Trophoblast cell (in vitro differentiated cells and primary cell): ENCODE results near the gene VPS51. TPM values are rescaled to one million over a fixed set of nuclear protein-coding genes. Genes with fewer than 3 reads are reported as not detected.

ENCODE experiments used
- DNase-seq, 2 donors: peaks; one replicate each; pipeline ENCODE4 v3.0.0-alpha.2; 2016
- H2AFZ ChIP-seq: 2 replicates; pipeline ENCODE4 v1.6.1; 2013; ENCODE audit warnings: low read length, moderate library complexity, mild to moderate bottlenecking; ENCODE audit not compliant: insufficient read depth, poor library complexity
- H2AK5ac ChIP-seq: 2 replicates; pipeline ENCODE4 v1.6.1; 2013; ENCODE audit warnings: mild to moderate bottlenecking, low read length
- H2BK120ac ChIP-seq: 2 replicates; pipeline ENCODE4 v1.6.1; 2013; ENCODE audit warnings: low read length, mild to moderate bottlenecking, moderate library complexity; ENCODE audit not compliant: insufficient read depth, poor library complexity
- H2BK12ac ChIP-seq: 2 replicates; pipeline ENCODE4 v1.6.1; 2013; ENCODE audit warnings: mild to moderate bottlenecking, low read length, moderate library complexity
- H2BK5ac ChIP-seq: 2 replicates; pipeline ENCODE4 v1.6.1; 2013; ENCODE audit warnings: low read length, low read depth, moderate library complexity, mild to moderate bottlenecking; ENCODE audit not compliant: poor library complexity
- H3K14ac ChIP-seq: 2 replicates; pipeline ENCODE4 v1.6.1; 2013; ENCODE audit warnings: mild to moderate bottlenecking, low read length
- H3K18ac ChIP-seq: 2 replicates; pipeline ENCODE4 v1.6.1; 2013; ENCODE audit warnings: mild to moderate bottlenecking, low read length
- H3K23ac ChIP-seq: 2 replicates; pipeline ENCODE4 v1.6.1; 2013; ENCODE audit warnings: low read length
- H3K27ac ChIP-seq: 2 replicates; pipeline ENCODE4 v1.5.1; 2013; ENCODE audit warnings: low read depth, mild to moderate bottlenecking, inconsistent platforms, low read length, moderate library complexity
- H3K27me3 ChIP-seq: 2 replicates; pipeline ENCODE4 v1.6.1; 2013; ENCODE audit warnings: inconsistent platforms, mild to moderate bottlenecking, low read length, moderate library complexity; ENCODE audit not compliant: insufficient read depth
- H3K36me3 ChIP-seq, 2 experiments: 1 replicate in 1 of 2; 2 replicates in 1 of 2; pipeline ENCODE4 v1.6.1; 2013; ENCODE audit warnings: low read length in 2 of 2, mild to moderate bottlenecking in 2 of 2, moderate library complexity in 1 of 2; ENCODE audit not compliant: insufficient read depth in 2 of 2, control insufficient read depth in 1 of 2
- H3K4ac ChIP-seq: 2 replicates; pipeline ENCODE4 v1.6.1; 2013; ENCODE audit warnings: low read depth, mild to moderate bottlenecking, low read length, moderate library complexity
- H3K4me1 ChIP-seq, 2 experiments: 1 replicate in 1 of 2; 2 replicates in 1 of 2; pipeline ENCODE4 v1.6.1; 2013; ENCODE audit warnings: low read length in 2 of 2, mild to moderate bottlenecking in 2 of 2, moderate library complexity in 1 of 2; ENCODE audit not compliant: insufficient read depth in 2 of 2, control insufficient read depth in 1 of 2
- H3K4me2 ChIP-seq: 2 replicates; pipeline ENCODE4 v1.6.1; 2013; ENCODE audit warnings: inconsistent platforms, mild to moderate bottlenecking, low read length, moderate library complexity
- H3K4me3 ChIP-seq: 2 replicates; pipeline ENCODE4 v1.5.1; 2013; ENCODE audit warnings: mild to moderate bottlenecking, low read depth, low read length, inconsistent platforms
- H3K79me1 ChIP-seq: one replicate; pipeline ENCODE4 v1.6.1; 2013; ENCODE audit warnings: low read length
- H3K79me2 ChIP-seq: 2 replicates; pipeline ENCODE4 v1.6.1; 2013; ENCODE audit warnings: low read length, mild to moderate bottlenecking; ENCODE audit not compliant: control insufficient read depth, insufficient read depth, poor library complexity
- H3K9ac ChIP-seq: 2 replicates; pipeline ENCODE4 v1.6.1; 2013; ENCODE audit warnings: mild to moderate bottlenecking, low read length
- H3K9me3 ChIP-seq: 2 replicates; pipeline ENCODE4 v1.6.1; 2013; ENCODE audit warnings: low read depth, mild to moderate bottlenecking, control low read depth, inconsistent platforms, low read length; ENCODE audit not compliant: insufficient read depth
- H4K12ac ChIP-seq: 2 replicates; pipeline ENCODE4 v1.6.1; 2013; ENCODE audit warnings: low read depth, mild to moderate bottlenecking, low read length, moderate library complexity
- H4K8ac ChIP-seq: 2 replicates; pipeline ENCODE4 v1.6.1; 2013; ENCODE audit warnings: low read depth, mild to moderate bottlenecking, low read length, moderate library complexity
- H4K91ac ChIP-seq: one replicate; pipeline ENCODE4 v1.6.1; 2013; ENCODE audit warnings: low read depth, mild to moderate bottlenecking, low read length, moderate library complexity
- WGBS: extraction: QIAGEN DNeasy Blood & Tissue Kit; methylation state at CpG from one replicate; pipeline ENCODE4 v1.1.7; 2013; ENCODE audit warnings: missing lambda C conversion rate; ENCODE audit not compliant: insufficient read length, insufficient coverage; ENCODE audit errors: extremely low coverage; 5-methylcytosine and 5-hydroxymethylcytosine counted together
- polyA plus RNA-seq: library from polyadenylated mRNA; stranded (reverse); fragments of 200-250 nt; gene quantifications from 2 replicates; pipeline ENCODE4 v1.2.3, GENCODE V29; 2013

Gene VPS51
- polyA plus RNA-seq = 51.4 and 52.0 TPM in 2 replicates

DNA sequence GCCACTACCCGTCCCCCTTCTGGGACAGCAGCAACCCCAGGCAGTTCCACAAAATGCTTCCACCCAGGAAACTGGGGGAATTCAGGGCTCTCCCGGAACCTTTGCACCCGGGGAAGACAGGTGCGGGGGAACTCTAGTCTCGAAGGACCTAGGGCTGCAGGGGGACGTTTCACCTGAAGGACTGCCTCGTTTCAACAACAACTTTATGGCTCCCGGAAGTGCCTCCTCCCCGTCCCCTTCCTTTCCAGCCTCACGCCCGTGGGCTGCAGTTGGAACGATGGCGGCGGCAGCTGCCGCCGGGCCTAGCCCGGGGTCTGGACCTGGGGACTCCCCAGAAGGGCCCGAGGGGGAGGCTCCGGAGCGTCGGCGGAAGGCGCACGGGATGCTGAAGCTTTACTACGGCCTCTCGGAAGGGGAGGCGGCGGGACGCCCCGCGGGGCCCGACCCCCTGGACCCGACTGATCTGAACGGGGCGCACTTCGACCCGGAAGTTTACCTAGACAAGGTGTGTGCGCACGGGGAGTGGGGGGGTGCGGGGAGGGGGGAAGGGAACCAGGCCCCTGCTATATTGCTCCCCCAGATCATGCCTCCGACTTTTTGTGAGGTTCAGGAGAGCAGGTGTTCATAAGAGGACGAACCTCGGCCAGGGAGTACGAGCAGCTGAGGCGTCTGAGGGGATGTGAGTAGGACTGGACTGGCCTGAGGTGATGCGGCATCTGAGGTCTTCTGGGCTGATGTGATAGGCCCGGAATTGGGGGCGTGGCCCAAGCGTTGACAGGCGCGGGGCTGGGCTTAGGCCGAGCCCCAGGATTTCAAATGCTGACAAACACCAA lies at the start of gene VPS51:
Gene VPS51 (plus strand): TSS at position 241 of the 833 bp plus-strand sequence. CDS start 37 bp downstream, at position 278.
- Histone ChIP-seq H4K91ac (peak within 1 kb of the TSS; percentile 60), H3K9ac (peak within 1 kb of the TSS; percentile 72), H2BK5ac (peak within 1 kb of the TSS; percentile 65), H2BK120ac (peak within 1 kb of the TSS; percentile 44), H3K79me1 (peaks cover 7% of the 10 kb centered on the region), H3K27me3 (no peaks in the 10 kb centered on the region), H2AFZ (peak within 1 kb of the TSS; percentile 76), H3K4ac (no peak within 1 kb of the TSS), H3K79me2 (no peaks in the 10 kb centered on the region), H3K18ac (peak within 1 kb of the TSS; percentile 42), H3K36me3 (no peaks in the 10 kb centered on the region), H2AK5ac (no peak within 1 kb of the TSS), H2BK12ac (no peak within 1 kb of the TSS), H3K27ac (peak within 1 kb of the TSS; percentile 56), H4K12ac (peak within 1 kb of the TSS; percentile 85), H3K4me2 (peak within 1 kb of the TSS; percentile 64), H3K14ac (peak within 1 kb of the TSS; percentile 47), H3K4me3 (peak within 1 kb of the TSS; percentile 76), H3K4me1 (peaks cover 0 to 7% of the 10 kb centered on the region in 2 experiments), H3K9me3 (no peaks in the 10 kb centered on the region), H4K8ac (peak within 1 kb of the TSS; percentile 98), H3K23ac (no peak within 1 kb of the TSS)
- DNase-seq = peak; percentile 76 to 91
- no CpG with 5 or more reads among the region's 52 CpGs for WGBS

DNA sequence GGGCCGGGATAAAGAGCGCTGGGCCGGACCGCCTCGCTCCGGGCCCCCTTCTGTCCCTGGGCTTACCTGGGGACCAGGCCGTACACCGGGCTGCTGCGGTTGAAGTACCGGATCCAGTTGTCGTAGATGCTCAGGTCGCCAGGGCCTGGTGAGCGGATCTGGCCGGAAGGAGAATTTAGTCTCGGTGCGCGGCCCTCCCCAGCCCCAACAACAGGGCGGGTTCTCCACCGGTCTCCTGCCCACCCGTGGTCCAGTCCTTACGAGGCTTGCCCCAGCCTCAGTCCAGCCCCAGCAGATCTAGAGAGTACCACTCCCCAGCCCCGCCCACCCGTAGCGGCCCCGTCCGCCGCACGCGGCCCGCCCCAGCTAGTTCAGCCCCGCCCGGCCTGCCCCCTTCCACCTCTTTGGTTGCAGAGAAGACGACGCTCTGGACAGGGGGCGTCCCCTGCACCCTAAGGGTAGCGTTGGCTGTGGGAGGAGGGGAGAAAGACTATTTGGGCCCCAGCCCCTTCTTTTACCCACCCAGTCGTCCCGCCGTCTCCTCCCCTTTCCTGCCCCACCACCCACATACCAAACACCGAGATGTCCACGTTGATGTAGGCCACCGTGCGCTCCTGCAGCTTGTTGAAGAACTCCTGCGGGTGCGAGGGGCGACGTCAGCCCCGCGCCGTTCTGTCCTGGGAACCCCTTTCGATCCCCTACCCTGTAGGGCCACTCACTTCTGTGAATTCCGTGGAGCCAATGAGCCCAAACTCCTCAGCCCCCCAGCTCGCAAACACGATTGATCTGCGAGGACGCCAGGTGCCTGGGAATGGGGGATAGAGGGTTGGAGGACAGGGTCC lies 48.2 kb upstream of the VPS51 start:
- peaks cover 1% of the 10 kb centered on the region for H3K9me3 ChIP-seq
- no peaks in the 10 kb centered on the region for H3K79me1 ChIP-seq
- no peak for DNase-seq
- no peak overlapping the region for H2BK12ac ChIP-seq
- H3K9ac ChIP-seq = no peak overlapping the region
- WGBS = no CpG with 5 or more reads among the region's 56 CpGs
- no peak overlapping the region for H4K8ac ChIP-seq
- no peak overlapping the region for H3K27ac ChIP-seq
- H3K4me3 ChIP-seq = no peak overlapping the region
- no peak overlapping the region for H2BK5ac ChIP-seq
- H3K4me1 ChIP-seq = no peaks in the 10 kb centered on the region
- no peak overlapping the region for H3K18ac ChIP-seq
- no peak overlapping the region for H3K14ac ChIP-seq
- H3K4ac ChIP-seq = no peak overlapping the region
- H3K23ac ChIP-seq = no peak overlapping the region
- no peaks in the 10 kb centered on the region for H3K79me2 ChIP-seq
- no peaks in the 10 kb centered on the region for H3K27me3 ChIP-seq
- H4K91ac ChIP-seq = no peak overlapping the region
- peak overlapping the region; percentile 43 for H3K4me2 ChIP-seq
- no peak overlapping the region for H2BK120ac ChIP-seq
- no peak overlapping the region for H2AFZ ChIP-seq
- H4K12ac ChIP-seq = no peak overlapping the region
- no peak overlapping the region for H2AK5ac ChIP-seq
- H3K36me3 ChIP-seq = peaks cover 19% of the 10 kb centered on the region in 2 experiments

DNA sequence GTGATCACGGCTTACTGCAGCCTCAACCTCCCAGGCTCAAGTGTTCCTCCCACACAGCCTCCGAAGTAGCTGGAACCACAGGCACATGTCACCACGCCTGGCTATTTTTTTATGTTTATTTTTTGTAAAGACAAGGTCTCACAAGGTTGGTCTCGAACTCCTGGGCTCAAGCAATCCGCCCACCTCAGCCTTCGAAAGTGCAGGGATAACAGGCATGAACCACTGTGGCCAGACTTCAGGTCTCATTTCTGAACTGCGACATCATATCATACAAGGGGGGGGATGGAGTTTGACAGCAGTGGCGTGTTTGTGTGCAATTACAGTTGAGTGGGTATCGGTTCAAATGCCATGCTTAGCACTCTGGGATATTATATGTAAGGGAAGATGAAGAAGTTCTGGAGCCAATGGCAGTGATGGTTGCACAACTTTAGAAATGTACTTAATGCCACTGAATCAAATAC lies 44.6 kb upstream of the VPS51 start:
- Histone ChIP-seq H3K27ac (no peak overlapping the region), H3K23ac (no peak overlapping the region), H4K12ac (no peak overlapping the region), H4K91ac (no peak overlapping the region), H3K18ac (no peak overlapping the region), H2BK120ac (no peak overlapping the region), H3K4me1 (no peaks in the 10 kb centered on the region), H3K14ac (no peak overlapping the region), H3K9ac (no peak overlapping the region), H2AK5ac (no peak overlapping the region), H2BK5ac (no peak overlapping the region), H3K4me3 (no peak overlapping the region), H2BK12ac (no peak overlapping the region), H3K79me2 (no peaks in the 10 kb centered on the region), H2AFZ (no peak overlapping the region), H3K36me3 (no peaks in the 10 kb centered on the region), H3K9me3 (peaks cover 5% of the 10 kb centered on the region), H4K8ac (no peak overlapping the region), H3K79me1 (no peaks in the 10 kb centered on the region), H3K27me3 (no peaks in the 10 kb centered on the region), H3K4ac (no peak overlapping the region), H3K4me2 (no peak overlapping the region)
- DNase-seq = no peak
- WGBS = no CpG with 5 or more reads among the region's 9 CpGs

DNA sequence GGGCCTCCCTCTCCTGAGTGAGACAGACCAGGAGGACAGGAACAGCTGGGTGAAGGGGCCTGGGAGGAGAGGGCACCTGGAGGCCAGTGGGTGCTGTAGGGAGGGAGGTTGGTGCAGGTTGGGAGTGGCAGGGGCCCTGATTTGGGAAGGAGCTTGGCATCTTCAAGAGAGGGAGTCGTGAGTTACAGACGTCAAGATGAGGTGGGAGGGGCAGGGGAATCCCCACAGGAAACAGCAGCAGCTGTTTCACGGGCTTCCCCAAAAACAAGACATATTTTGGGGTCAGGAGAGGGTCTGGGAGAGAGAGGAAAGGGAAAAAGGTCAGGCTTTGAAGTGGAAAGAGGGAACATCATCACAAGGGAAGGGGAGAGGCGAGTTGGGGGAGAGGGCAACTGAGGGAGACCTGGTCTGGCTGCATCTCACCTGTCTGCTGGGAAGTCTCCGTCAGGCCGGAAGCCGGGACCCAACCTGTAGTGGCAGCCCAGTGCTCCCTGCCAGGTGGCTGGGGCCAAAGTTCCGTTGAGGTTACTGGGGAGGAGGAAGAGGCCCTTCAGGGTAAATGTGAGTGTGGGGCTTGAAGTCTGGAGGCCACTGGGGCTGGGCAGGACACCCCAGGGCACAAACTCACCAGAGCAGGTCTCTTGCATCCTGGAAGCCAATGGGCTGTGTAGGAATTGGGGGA lies 42.0 kb upstream of the VPS51 start:
- no peak overlapping the region for H2BK5ac ChIP-seq
- H4K12ac ChIP-seq = no peak overlapping the region
- no peak overlapping the region for H3K14ac ChIP-seq
- no peaks in the 10 kb centered on the region for H3K27me3 ChIP-seq
- no peak overlapping the region for H2BK12ac ChIP-seq
- H2AFZ ChIP-seq = no peak overlapping the region
- H3K79me1 ChIP-seq = no peaks in the 10 kb centered on the region
- no peak overlapping the region for H4K8ac ChIP-seq
- peaks cover 3% of the 10 kb centered on the region for H3K9me3 ChIP-seq
- no peak overlapping the region for H3K4ac ChIP-seq
- H3K27ac ChIP-seq = no peak overlapping the region
- no peak overlapping the region for H3K23ac ChIP-seq
- no peak overlapping the region for H3K4me2 ChIP-seq
- H3K4me1 ChIP-seq = no peaks in the 10 kb centered on the region
- no peak overlapping the region for H2AK5ac ChIP-seq
- no peaks in the 10 kb centered on the region for H3K79me2 ChIP-seq
- no peak for DNase-seq
- H3K36me3 ChIP-seq = no peaks in the 10 kb centered on the region
- H3K18ac ChIP-seq = no peak overlapping the region
- H2BK120ac ChIP-seq = no peak overlapping the region
- WGBS = no CpG with 5 or more reads among the region's 8 CpGs
- H3K4me3 ChIP-seq = no peak overlapping the region
- H3K9ac ChIP-seq = no peak overlapping the region
- H4K91ac ChIP-seq = no peak overlapping the region
